NK-92 (cell line): ENCODE data around the gene MEN1.

Experiments
- DNase-seq: peaks from one replicate; lab custom pipeline; 2025; ENCODE audit not compliant: unreplicated experiment; lab: John Stamatoyannopoulos, UW

The MEN1 gene

GRCh38 chr11:64803158-64803845, 7.0 kb downstream of the MEN1 start, which contains the start of gene MAP4K2:
Gene MAP4K2 (minus strand): TSS chr11:64803214. CDS start chr11:64803149, 65 bp downstream.
- no peak for DNase-seq

GRCh38 chr11:64802370-64803157, 7.8 kb downstream of the MEN1 start:
- no peak for DNase-seq

GRCh38 chr11:64801561-64802369, 8.6 kb downstream of the MEN1 start:
- no peak for DNase-seq

GRCh38 chr11:64801158-64801464, 9.2 kb downstream of the MEN1 start:
- DNase-seq: no peak

- DNase-seq: no peak
Observed at GRCh38 chr11:64800303-64801157, 9.8 kb downstream of the MEN1 start.

- no peak for DNase-seq
Observed at GRCh38 chr11:64799623-64800302, 10.6 kb downstream of the MEN1 start.

- no peak for DNase-seq
Observed at GRCh38 chr11:64799256-64799622, 11.1 kb downstream of the MEN1 start.

GRCh38 chr11:64796757-64797541, 13.4 kb downstream of the MEN1 start:
- no peak for DNase-seq

GRCh38 chr11:64796047-64796756, 14.1 kb downstream of the MEN1 start:
- DNase-seq: no peak

GRCh38 chr11:64794526-64794925, 15.8 kb downstream of the MEN1 start:
- no peak for DNase-seq

- no peak for DNase-seq
Observed at GRCh38 chr11:64793271-64794160, 16.8 kb downstream of the MEN1 start.

- DNase-seq: no peak
Observed at GRCh38 chr11:64792482-64792881, 17.9 kb downstream of the MEN1 start.

- no peak for DNase-seq
Observed at GRCh38 chr11:64791781-64792291, 18.5 kb downstream of the MEN1 start.

GRCh38 chr11:64790205-64791095, 19.9 kb downstream of the MEN1 start:
- no peak for DNase-seq

- no peak for DNase-seq
Observed at GRCh38 chr11:64789331-64790204, 20.8 kb downstream of the MEN1 start.
